H54 (cell line): ENCODE results near the gene SLC36A1.
"Not testable (repeated sequence)": the region's sequence is repeated elsewhere in the genome, so short reads cannot be mapped to it uniquely, and the experiment has no call there.

Experiments used
- DNase-seq: peaks from one replicate; pipeline ENCODE4 v3.0.0; 2011; ENCODE audit warnings: low spot score, mixed read lengths; ENCODE audit not compliant: insufficient read length
- FAIRE-seq: peaks from 3 replicates; lab custom pipeline; 2011; peaks lifted over from hg19 to GRCh38; lab: Jason Lieb, UNC
- POLR2A ChIP-seq: IDR thresholded peaks from 2 replicates; pipeline ENCODE4 v1.6.1; 2011; ENCODE audit warnings: low read depth, mild to moderate bottlenecking, low read length

The SLC36A1 gene

DNA sequence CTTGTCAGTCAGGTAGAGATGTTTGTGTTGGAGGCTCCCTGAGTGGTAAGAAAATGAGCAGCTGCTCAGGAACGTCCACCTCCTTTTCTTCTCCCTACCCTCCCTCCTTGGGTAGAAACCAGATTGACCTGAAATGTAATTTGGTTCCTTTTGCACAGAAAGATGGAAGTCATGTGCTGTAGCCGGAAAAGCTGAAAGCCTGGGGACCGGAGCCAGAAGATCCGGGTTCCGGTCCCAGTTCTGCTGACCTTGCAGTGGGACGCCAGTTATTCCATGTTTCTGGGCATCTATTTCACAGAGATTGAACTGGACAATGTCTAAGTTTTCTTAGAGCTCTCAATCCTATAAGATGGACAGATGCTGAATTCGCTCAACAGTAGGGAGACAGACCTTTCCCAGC, 40.1 kb downstream of the SLC36A1 start:
- no peak for FAIRE-seq
- DNase-seq, result no peak
- no peak for TF ChIP-seq POLR2A

DNA sequence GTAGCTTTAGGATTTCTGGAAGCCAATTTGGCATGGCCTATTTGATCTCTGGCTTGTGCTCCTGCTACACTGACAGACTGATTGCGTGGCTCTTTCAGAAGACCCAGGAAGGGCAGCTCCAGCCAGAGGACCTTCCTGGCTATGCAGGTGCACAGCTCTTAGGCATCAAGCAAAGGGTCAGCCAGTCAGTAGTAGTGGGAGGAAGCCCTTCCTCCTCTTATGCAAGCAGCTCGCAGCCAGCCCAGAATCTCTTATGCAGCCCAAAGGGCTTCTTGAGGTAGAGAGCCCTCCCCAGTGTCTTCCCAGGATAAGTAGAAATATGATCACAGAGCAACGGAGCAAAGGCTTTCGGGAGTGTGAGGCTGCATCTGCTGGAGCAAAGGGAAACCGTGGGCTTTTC, 43.2 kb downstream of the SLC36A1 start:
- TF ChIP-seq POLR2A, result no peak
- FAIRE-seq, result no peak
- DNase-seq, result no peak

DNA sequence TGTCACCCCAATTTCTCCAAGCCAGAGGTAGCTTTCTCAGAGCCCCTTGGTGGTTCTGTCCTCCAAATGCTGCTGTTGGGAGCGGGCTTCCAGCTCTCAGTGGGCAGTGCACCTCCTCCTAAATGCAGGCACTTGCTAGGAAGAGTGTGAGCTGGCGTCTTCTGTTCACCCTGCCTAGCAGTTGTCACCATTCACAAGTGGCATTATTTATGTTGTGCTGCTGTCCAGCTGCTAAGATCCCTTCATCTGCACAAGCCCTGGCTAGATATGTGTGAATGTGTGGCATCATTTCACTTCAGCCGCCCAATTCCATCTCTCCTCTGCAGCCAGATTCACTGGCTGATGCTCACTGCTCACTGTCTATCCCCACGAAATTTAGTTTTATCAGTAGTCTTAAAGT, 43.7 kb downstream of the SLC36A1 start:
- DNase-seq (no peak), FAIRE-seq (no peak)
- TF ChIP-seq POLR2A, result no peak

DNA sequence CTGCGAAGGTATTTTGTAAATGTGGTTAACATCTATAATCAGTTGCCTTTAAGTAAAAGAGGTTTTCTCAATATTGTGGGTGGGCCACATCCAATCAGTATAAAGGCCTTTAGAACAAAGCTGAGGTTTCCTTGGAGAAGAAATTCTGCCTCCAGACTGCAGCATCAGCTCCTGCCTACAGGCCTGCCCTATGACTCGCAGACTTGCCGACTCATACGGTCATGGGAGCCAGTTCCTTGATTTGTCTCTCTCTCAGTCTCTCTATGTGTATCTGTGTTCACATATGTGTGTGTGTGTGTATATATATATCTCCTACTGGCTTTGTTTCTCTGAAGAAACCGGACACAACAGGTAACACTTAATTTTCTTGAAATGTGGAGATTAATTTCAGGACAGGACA, 45.3 kb downstream of the SLC36A1 start:
- DNase-seq (peak; percentile 66), FAIRE-seq (peak; percentile 65)
- no peak for TF ChIP-seq POLR2A

DNA sequence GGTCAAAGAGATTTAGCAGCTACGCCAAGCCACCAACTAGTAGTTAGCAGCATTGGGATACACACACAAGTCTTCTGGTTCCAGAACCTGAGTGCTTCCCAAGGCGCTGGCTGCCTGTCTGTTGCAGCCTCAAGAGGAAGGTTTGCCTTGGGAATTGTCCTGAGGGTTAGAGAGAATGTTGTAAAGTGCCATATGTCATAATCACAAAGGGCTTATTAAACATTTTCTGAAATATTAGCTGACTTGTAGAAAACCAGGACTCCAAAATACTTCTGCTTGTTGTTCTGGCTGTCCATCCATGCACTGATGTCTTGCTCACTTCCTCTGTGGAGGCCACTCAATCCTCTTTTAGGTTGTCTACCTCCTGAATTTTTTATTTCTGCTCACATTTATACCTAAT, 46.3 kb downstream of the SLC36A1 start:
- FAIRE-seq, result no peak
- no peak for DNase-seq
- no peak for TF ChIP-seq POLR2A

DNA sequence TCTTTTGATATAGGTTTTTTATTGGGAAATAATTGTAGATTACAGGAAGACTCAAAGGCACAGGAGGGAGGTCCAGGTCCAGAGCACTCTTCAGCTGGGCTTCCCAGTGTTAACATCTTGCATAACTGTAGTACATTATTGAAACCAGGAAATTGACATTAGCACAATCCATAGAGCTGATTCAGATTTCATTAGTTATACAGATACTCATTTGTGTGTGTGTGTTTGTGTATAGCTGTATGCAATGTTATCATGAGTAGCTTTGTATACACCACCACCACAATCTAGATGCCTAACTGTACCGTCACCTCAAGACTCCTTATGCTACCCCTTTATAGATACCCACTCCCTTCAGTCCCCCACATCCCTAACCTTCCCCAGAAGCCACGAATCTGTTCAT, 47.9 kb downstream of the SLC36A1 start:
- no peak for DNase-seq
- no peak for TF ChIP-seq POLR2A
- no peak for FAIRE-seq

DNA sequence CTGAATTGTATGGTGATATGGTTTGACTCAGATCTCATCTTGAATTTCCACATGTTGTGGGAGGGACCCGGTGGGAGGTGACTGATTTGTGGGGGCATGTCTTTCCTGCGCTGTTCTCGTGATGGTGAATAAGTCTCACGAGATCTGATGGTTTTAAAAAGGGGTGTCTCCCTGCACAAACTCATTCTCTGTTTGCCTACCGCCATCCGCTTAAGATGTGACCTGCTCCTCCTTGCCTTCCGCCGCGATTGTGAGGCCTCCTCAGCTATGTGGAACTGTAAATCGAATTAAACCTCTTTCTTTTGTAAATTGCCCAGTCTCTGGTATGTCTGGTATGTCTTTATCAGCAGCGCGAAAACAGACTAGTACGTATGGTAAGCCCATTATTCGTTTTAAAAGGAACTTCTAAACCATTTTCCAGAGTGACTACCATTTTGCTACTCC, 48.7 kb downstream of the SLC36A1 start:
- FAIRE-seq (no peak), DNase-seq (no peak)
- no peak for TF ChIP-seq POLR2A

DNA sequence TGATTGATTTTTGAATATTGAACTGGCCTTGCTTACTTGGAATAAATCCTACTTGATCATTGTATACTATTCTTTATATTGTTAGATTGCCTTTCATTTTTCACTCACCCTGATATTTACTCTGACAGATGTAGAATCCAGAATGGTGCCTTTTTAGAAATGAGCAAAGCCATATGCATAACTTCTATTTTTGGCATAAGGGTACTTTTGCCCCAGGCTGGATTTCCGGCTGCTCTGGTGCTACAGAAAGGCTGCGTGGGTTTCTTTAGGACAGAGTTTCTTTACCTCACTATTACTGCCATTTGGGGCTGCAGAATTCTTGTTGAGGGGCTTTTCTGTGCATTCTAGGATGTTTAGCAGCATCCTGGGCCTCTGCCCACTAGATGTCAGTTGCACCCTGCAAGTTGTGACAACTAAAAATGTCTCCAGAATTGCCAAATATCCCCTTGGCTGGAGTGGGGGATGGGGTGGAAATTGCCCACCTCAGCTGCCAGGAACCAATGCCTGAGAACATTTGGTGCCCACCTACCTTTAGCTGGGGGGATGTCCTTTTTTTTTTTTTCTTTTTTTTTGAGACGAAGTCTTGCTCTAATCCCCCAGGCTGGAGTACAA, 50.1 kb downstream of the SLC36A1 start:
- TF ChIP-seq POLR2A, result no peak
- DNase-seq, result no peak
- FAIRE-seq, result no peak

DNA sequence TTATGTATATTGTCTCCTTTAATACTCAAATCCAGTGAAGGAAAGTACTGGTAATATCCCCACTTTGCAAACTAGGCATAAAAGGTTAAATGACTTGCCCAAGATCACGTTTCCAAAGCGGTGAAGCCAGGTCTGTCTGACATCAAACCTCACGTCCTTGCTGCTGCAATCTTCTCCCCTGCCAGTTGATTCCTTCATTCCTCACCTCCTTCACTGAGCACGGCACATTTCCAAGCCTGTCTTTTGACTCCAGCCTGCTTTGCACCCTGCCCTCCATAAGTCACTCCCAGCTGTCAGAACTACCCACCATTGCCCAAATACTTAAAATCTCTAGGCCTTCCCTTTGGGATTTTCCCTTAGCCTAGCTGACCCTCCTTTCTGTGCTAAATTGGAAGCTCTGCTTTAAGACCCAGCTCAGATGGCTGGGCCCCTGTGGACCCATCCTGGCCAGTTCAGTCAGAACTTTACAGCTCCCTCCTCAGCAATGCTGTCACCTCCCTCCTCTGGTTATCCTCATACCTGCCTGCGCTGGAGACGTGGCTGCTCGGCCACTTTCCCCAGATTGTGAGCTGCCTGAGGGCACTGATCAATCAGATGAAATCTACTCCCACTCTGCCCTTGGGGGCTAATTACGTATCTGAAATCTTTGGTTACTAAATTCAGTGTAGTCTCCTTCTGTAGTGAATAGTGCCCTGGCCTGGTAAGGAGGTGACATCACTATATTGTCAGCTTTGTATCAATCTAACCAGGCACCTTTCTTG, 51.2 kb downstream of the SLC36A1 start:
- no peak for TF ChIP-seq POLR2A
- FAIRE-seq, result no peak
- DNase-seq, result no peak

DNA sequence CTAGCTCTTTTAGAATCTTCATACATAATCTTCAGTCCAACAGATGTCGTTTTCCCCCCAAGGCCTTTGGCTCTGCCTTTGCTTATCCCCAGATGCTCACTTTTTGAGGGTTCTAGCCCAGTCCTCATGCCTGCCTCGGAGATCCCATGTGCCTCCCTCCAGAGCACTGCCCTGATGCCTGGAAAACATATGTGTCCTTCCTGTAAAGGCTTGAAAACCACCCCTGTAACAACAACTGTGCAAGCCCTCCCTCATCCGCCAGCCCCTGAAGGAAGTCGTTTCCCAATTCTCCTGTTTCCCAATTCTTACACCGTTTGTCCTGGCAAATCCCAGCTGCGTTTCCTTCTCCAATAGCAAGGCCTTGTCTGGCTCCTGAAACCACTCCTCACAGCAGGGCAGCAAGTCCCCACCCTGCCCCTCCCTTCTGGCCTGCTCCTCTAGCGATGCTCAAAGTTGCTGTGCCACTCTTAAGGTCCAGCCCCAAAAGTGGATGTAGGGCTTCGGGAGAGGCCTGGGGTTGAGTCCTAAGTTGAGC, 52.2 kb downstream of the SLC36A1 start:
- FAIRE-seq, result no peak
- TF ChIP-seq POLR2A, result no peak
- DNase-seq, result no peak

DNA sequence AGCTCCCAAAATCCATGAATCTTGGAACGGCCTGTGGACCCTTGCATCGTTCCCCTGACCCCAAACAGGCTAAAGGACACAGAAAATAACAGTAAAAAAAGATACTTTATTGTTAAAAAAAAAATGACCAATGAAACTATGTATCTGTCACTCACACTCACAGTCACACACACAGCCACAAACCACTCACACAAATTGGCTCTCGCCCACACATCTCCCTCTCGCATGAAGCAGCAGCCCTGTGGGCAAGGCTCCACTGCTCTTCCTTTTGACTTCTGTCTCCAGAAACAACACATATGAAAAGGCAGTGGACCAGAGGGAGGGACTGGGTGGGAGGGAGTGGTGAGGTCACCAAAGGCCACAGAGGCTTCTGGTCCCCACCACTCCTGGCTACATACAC, 56.6 kb downstream of the SLC36A1 start:
- DNase-seq (no peak), FAIRE-seq (no peak)
- no peak for TF ChIP-seq POLR2A

DNA sequence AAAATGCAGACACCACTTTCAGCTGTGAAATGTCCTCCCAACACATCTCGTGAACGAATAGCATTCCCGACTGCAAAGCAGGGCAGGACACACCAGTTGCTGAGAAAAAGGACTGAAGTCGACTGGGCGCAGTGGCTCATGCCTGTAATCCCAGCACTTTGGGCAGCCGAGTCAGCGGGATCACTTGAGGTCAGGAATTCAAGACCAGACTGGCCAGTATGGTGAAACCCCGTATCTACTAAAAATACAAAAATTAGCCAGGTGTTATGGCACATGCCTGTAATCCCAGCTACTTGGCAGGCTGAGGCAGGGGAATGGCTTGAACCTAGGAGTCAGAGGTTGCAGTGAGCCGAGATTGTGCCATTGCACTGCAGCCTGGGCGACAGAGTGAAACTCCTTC, 60.9 kb downstream of the SLC36A1 start:
- not testable (repeated sequence) for DNase-seq, FAIRE-seq

DNA sequence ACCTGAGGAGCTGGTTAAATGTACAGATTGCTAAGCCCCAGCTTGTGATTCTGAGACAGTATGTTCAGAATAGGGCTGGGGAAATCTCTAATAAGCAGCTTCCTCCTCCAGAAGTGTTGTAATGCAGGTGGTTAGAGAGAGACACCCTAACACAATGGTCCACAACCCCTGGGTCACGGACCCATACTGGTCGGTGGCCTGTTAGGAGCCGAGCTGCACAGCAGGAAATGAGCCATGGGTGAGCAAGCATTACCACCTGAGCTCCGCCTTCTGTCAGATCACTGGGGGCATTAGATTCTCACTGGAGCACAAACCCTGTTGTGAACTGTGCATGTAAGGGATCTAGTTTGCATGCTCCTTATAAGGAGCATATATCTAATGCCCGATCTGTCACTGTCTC, 61.8 kb downstream of the SLC36A1 start:
- TF ChIP-seq POLR2A, result no peak
- FAIRE-seq (no peak), DNase-seq (peak; percentile 28)

DNA sequence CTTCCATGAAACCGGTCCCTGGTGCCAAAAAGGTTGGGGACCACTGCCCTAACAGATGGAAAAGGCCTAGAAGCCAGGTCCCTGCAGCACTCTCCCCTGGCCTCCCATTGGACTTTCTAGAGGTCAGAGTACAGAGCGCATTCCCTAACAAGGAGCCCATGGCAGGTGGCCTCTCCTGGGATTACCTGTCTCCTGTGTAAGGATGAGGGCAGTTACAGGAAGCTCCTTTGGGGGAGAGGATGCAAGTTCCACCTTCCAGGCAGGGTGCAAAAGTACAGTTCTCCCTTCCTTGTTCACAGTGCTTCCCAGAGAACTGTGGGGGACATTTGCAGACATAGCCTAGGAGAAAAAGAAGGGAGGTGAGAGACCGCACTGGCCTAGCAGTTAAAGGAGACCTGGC, 62.4 kb downstream of the SLC36A1 start:
- no peak for DNase-seq
- no peak for FAIRE-seq
- TF ChIP-seq POLR2A, result no peak

DNA sequence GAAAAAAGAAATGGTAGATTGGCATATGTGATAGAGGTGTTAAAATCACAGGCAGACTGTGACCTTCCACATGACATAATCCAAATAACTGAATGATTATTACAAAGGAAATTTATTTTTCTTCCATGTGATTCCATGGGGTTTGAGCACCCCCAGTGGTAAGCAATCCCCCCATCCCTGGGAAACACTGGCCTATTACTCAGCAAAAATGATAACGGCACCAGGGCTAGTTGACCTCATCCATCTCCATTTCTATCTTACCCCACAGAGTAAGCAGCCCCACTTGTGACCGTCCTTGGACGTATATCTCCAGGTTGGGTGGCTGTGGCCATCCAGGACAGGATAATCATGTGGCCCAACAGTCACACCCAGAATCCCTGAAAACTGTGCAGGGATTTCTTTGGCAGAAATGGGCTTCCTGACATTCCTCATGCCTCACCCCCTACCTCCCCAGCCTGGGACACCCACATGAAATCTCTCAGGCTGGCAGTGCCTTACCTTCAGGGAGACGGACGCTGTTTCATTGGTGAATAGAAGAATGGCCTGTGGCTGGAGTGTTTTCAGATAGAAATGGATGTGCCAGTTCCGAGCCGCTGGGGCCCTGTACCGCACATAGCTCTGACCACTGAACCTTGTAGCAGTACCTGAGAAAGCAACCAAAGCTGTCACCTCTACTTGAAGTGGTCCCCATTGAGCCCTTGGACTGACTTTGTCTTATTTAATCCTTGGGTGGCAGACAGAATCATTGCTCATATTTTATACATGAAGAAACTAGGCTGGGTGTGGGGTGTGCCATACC, 69.9 kb downstream of the SLC36A1 start:
- no peak for TF ChIP-seq POLR2A
- no peak for FAIRE-seq
- no peak for DNase-seq
